Adrenal gland (tissue), 5 donors: ENCODE data around the gene MOB4.

Experiments
- CTCF ChIP-seq, 6 experiments: fragments of 450-650 bp in 4 of 6; fragments of 200-600 bp in 2 of 6; sonication (generic) in 1 of 6; IDR thresholded peaks; 1 replicate in 5 of 6; 2 replicates in 1 of 6; pipeline versions ENCODE4 v1.5.1 to v1.8.0; 2016 to 2021; ENCODE audit warnings: antibody characterized with exemption in 6 of 6, mild to moderate bottlenecking in 2 of 6, moderate library complexity in 1 of 6
- POLR2A ChIP-seq, 2 donors: fragments of 450-650 bp; IDR thresholded peaks; one replicate each; pipeline ENCODE4 v1.6.1; 2017; ENCODE audit warnings: antibody characterized with exemption in 2 of 2, mild to moderate bottlenecking in 2 of 2, moderate library complexity in 1 of 2
- donor health status: DM: no; HTN: no; CAD: no.

GRCh38 chr2:197498937-197499593 lies 16.8 kb upstream of the MOB4 start:
- peak; percentile 56 to 75 for TF ChIP-seq POLR2A (IDR thresholded peaks at IDR 0.05)
- no peak for TF ChIP-seq CTCF (IDR thresholded peaks at IDR 0.05)
